Activated naive CD8-positive, alpha-beta T cell treated with anti-CD3 and anti-CD28 coated beads, Interleukin-2, amount 50 U/mL, for 24 hours (primary cell): Measurements from ENCODE around the gene ZNF48.
A peak's percentile ranks its signal among the peaks of the same experiment; 100 is the strongest.

Experiments
- ATAC-seq: fragments of 150-1000 bp; cut with Tn5 transposase; one replicate; pipeline ENCODE4 v1.10.0; 2021
- DNase-seq: peaks from one replicate; pipeline ENCODE4 v3.0.0; 2021
- H3K27ac Mint-ChIP-seq: one replicate; pipeline ENCODE4 v1.8.0; 2021; ENCODE audit warnings: mild to moderate bottlenecking, mixed read lengths
- H3K27me3 Mint-ChIP-seq: one replicate; pipeline ENCODE4 v1.8.0; 2021; ENCODE audit warnings: mixed read lengths
- H3K36me3 Mint-ChIP-seq: one replicate; pipeline ENCODE4 v1.8.0; 2021; ENCODE audit warnings: low read depth, mixed read lengths
- H3K4me1 Mint-ChIP-seq: one replicate; pipeline ENCODE4 v1.8.0; 2021; ENCODE audit warnings: mixed read lengths
- H3K4me3 Mint-ChIP-seq: one replicate; pipeline ENCODE4 v1.8.0; 2021; ENCODE audit warnings: mild to moderate bottlenecking, moderate library complexity, mixed read lengths
- H3K9me3 Mint-ChIP-seq: one replicate; pipeline ENCODE4 v1.8.0; 2021; ENCODE audit warnings: mixed read lengths

The ZNF48 gene

DNA sequence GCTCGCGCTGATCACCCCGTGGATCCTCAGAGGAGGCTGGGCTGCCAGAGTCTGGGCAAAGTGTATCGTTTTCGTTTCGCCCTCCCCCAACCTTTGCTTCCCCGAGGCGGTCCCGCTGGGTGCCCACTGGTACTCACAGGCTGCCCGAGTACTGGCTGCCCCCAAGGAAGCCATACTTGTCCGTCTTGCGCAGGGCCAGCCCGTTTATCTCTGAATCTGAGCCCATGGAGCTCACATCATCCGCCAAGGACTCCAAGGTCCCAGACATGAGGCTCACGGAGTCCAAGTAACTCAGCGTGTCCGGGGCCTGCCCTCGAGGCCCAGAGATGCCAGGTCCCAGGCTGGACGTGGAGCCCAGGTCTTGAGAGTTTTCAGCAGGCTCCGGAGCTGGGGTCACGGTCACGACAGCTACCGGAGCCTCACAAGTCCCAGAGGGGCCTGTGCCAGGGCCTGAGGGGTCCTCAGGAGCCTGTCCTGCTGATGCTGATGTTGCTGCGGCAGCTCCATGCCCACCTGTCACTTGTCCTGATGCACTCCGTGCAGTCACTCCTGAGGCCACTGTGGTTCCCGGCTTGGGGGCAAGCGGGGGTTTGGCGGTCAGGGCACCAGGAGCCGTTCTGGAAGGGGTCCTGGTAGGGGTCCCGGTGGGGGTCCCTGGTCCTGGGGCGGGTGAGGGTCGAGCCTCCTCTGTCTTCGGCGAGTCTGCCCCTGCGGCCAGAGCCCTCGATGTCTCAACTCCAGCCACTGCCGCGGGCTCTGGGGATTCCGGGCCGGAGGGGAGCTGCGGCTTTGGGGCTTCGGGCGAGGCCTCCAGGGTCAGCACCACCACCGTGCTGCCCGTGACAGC lies 25.9 kb upstream of the ZNF48 start:
- Mint-ChIP-seq H3K36me3 (peaks cover 24% of the 10 kb centered on the region), H3K4me1 (peaks cover 37% of the 10 kb centered on the region), H3K27ac (peak overlapping the region; percentile 81), H3K4me3 (peak overlapping the region; percentile 92), H3K9me3 (no peaks in the 10 kb centered on the region), H3K27me3 (peaks cover 4% of the 10 kb centered on the region)
- DNase-seq (peak; percentile 29), ATAC-seq (no peak)

DNA sequence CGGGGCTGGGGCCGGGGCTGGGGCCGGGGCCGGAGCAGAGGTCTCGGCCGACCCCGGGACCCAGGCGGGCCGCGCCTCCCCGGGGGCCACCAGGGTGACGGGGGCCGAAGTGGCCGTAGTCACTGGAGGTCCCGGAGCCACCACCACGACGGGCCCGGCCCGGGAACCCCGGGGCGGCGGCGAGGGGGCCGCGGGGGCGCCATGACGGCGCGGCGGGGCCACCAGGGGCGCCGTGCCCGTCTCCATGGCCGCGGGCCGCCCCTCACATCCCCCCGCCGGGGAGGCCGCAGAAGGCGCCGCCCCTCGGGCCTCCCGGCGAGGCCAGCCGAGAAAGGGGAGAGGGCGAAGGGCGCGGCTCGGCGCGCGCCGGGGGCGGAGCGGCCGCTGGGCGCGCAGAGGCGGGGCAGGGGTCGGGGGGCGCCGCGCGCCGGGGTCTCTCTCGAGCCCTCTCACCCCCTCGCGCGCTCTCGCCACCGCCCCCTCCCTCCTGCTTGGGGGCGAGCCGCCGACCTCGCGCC lies 25.2 kb upstream of the ZNF48 start:
- peak; percentile 1 for ATAC-seq
- Mint-ChIP-seq H3K4me1 (peaks cover 37% of the 10 kb centered on the region), H3K27ac (peak overlapping the region; percentile 97)

GRCh38 chr16:30370456-30371247 lies 24.6 kb upstream of the ZNF48 start, which contains the start of gene TBC1D10B:
Gene TBC1D10B, minus strand, starts transcription at chr16:30370494. Its CDS starts 311 bp downstream, at chr16:30370183.
- ATAC-seq (peak; percentile 85), DNase-seq (peak; percentile 97)
- peak within 1 kb of the TSS; percentile 92 for H3K4me3 Mint-ChIP-seq
- H3K27ac Mint-ChIP-seq, result peak within 1 kb of the TSS; percentile 97
- H3K9me3 Mint-ChIP-seq, result no peaks in the 10 kb centered on the region
- H3K36me3 Mint-ChIP-seq, result peaks cover 18% of the 10 kb centered on the region
- H3K27me3 Mint-ChIP-seq, result peaks cover 4% of the 10 kb centered on the region
- H3K4me1 Mint-ChIP-seq, result peaks cover 37% of the 10 kb centered on the region

More for the DNA sequence above, 25.2 kb upstream of the ZNF48 start:
- Mint-ChIP-seq H3K27me3 (peaks cover 4% of the 10 kb centered on the region), H3K9me3 (no peaks in the 10 kb centered on the region), H3K4me3 (peak overlapping the region; percentile 84), H3K36me3 (peaks cover 24% of the 10 kb centered on the region)
- DNase-seq, result no peak

DNA sequence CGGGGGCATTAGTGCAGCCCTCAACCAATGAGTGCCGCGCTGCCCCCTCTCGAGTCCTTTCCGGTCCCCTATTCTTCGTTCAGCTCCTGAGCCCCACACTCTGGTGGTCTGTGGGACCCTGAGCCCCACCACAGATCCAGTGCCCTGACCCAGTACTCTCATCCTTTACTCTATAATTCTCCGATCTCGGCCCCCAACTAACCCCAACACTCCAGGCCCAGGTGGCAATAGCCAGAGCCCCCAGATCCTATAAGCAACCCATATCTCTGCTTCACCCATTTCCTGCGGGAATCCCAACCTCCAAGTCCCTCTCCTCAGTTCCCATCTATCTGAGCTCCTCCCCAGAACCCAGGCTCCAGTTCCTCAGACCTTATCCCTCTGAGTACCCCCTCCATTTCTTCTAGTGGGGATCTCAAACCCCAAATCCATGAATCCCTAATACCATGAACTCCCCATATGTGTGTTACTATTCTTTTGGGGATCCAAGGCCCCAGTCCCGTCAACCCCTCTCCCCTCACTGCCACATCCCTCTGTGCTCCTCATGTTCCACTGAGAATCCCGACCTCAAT lies 23.9 kb upstream of the ZNF48 start:
- H3K36me3 Mint-ChIP-seq, result peaks cover 17% of the 10 kb centered on the region
- no peaks in the 10 kb centered on the region for H3K9me3 Mint-ChIP-seq
- H3K4me1 Mint-ChIP-seq, result peaks cover 37% of the 10 kb centered on the region
- peak overlapping the region; percentile 97 for H3K27ac Mint-ChIP-seq
- ATAC-seq (no peak), DNase-seq (no peak)
- peaks cover 4% of the 10 kb centered on the region for H3K27me3 Mint-ChIP-seq
- H3K4me3 Mint-ChIP-seq, result peak overlapping the region; percentile 84

- DNase-seq (no peak), ATAC-seq (no peak)
- peaks cover 10% of the 10 kb centered on the region for H3K36me3 Mint-ChIP-seq
- H3K4me3 Mint-ChIP-seq, result peak overlapping the region; percentile 84
- H3K27me3 Mint-ChIP-seq, result peaks cover 4% of the 10 kb centered on the region
- H3K4me1 Mint-ChIP-seq, result peaks cover 35% of the 10 kb centered on the region
- H3K27ac Mint-ChIP-seq, result peak overlapping the region; percentile 97
- H3K9me3 Mint-ChIP-seq, result no peaks in the 10 kb centered on the region
Measured at GRCh38 chr16:30372038-30372712, 23.0 kb upstream of the ZNF48 start.

DNA sequence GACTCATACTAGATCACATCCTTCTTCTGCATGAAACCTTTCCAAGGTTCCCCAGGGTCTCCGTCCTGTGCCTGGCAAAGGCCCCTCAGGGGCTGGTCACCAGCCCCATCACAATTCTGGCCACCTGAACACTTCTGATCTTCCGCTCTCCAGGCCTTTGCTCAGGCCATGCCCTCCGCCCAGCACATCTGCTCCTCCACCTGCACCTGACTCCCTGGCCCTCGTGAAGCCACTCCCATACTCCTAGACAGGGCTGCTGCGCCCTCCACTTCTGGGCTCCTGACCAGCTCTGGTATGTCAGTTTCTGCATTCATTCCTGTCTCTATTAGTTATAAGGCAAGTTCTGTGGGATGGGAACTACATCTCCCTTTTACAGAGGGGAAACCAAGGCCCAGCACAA lies 22.5 kb upstream of the ZNF48 start:
- no peak for DNase-seq
- Mint-ChIP-seq H3K9me3 (no peaks in the 10 kb centered on the region), H3K27me3 (peaks cover 4% of the 10 kb centered on the region), H3K36me3 (peaks cover 7% of the 10 kb centered on the region), H3K4me1 (peaks cover 35% of the 10 kb centered on the region), H3K4me3 (no peak overlapping the region), H3K27ac (peak overlapping the region; percentile 47)
- no peak for ATAC-seq

GRCh38 chr16:30374538-30374937 lies 20.7 kb upstream of the ZNF48 start, which contains the start of gene MYL11:
Gene MYL11, plus strand, starts transcription at chr16:30374802. Its CDS starts 56 bp downstream, at chr16:30374858.
- Mint-ChIP-seq H3K27me3 (peaks cover 4% of the 10 kb centered on the region), H3K4me3 (no peak within 1 kb of the TSS), H3K27ac (peak within 1 kb of the TSS; percentile 65), H3K4me1 (peaks cover 42% of the 10 kb centered on the region), H3K36me3 (peaks cover 12% of the 10 kb centered on the region), H3K9me3 (no peaks in the 10 kb centered on the region)
- DNase-seq (no peak), ATAC-seq (no peak)

GRCh38 chr16:30375864-30376263 lies 19.4 kb upstream of the ZNF48 start:
- peaks cover 17% of the 10 kb centered on the region for H3K36me3 Mint-ChIP-seq
- no peak overlapping the region for H3K27ac Mint-ChIP-seq
- no peaks in the 10 kb centered on the region for H3K9me3 Mint-ChIP-seq
- H3K27me3 Mint-ChIP-seq, result no peaks in the 10 kb centered on the region
- H3K4me3 Mint-ChIP-seq, result no peak overlapping the region
- H3K4me1 Mint-ChIP-seq, result peaks cover 48% of the 10 kb centered on the region
- ATAC-seq (no peak), DNase-seq (no peak)

- peaks cover 20% of the 10 kb centered on the region for H3K36me3 Mint-ChIP-seq
Measured at GRCh38 chr16:30376461-30376902, 18.7 kb upstream of the ZNF48 start.

GRCh38 chr16:30377050-30377811 lies 18.0 kb upstream of the ZNF48 start:
- peak overlapping the region; percentile 92 for H3K4me3 Mint-ChIP-seq
- ATAC-seq (no peak), DNase-seq (no peak)
- H3K36me3 Mint-ChIP-seq, result peaks cover 20% of the 10 kb centered on the region
- no peaks in the 10 kb centered on the region for H3K27me3 Mint-ChIP-seq
- peaks cover 45% of the 10 kb centered on the region for H3K4me1 Mint-ChIP-seq
- H3K27ac Mint-ChIP-seq, result peak overlapping the region; percentile 99
- H3K9me3 Mint-ChIP-seq, result no peaks in the 10 kb centered on the region

More at GRCh38 chr16:30376461-30376902, 18.7 kb upstream of the ZNF48 start:
- no peak for DNase-seq
- no peaks in the 10 kb centered on the region for H3K9me3 Mint-ChIP-seq
- peak overlapping the region; percentile 99 for H3K27ac Mint-ChIP-seq
- no peak overlapping the region for H3K4me3 Mint-ChIP-seq
- peaks cover 48% of the 10 kb centered on the region for H3K4me1 Mint-ChIP-seq
- no peak for ATAC-seq
- H3K27me3 Mint-ChIP-seq, result no peaks in the 10 kb centered on the region

DNA sequence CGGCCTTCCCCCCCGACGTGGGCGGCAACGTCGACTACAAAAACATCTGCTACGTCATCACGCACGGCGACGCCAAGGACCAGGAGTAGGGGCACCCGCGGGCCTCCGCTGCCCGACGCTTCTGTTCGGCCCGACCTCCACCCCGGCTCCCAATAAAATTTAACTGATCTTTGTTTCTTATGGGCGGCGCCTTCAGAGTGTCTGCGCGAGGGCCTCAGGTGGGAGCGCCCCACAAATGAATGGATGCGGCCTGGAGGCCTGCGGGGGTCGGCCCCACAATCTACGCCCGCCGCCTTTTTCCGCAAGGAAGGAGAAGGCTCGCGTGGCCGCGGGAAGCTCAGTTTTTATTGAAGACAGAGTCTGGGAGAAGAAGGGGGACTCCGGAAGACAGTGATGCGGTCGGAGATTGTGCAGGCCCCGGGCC lies 17.4 kb upstream of the ZNF48 start:
- DNase-seq, result peak; percentile 87
- Mint-ChIP-seq H3K27me3 (no peaks in the 10 kb centered on the region), H3K4me3 (peak overlapping the region; percentile 92), H3K27ac (peak overlapping the region; percentile 99), H3K4me1 (peaks cover 50% of the 10 kb centered on the region), H3K36me3 (peaks cover 20% of the 10 kb centered on the region), H3K9me3 (no peaks in the 10 kb centered on the region)
- ATAC-seq, result peak; percentile 38

- peaks cover 20% of the 10 kb centered on the region for H3K36me3 Mint-ChIP-seq
- H3K27me3 Mint-ChIP-seq, result no peaks in the 10 kb centered on the region
- ATAC-seq (peak; percentile 90), DNase-seq (peak; percentile 100)
- peak overlapping the region; percentile 92 for H3K4me3 Mint-ChIP-seq
- peak overlapping the region; percentile 99 for H3K27ac Mint-ChIP-seq
- no peaks in the 10 kb centered on the region for H3K9me3 Mint-ChIP-seq
- H3K4me1 Mint-ChIP-seq, result peaks cover 56% of the 10 kb centered on the region
Measured at GRCh38 chr16:30378236-30379157, 16.7 kb upstream of the ZNF48 start.
